ENCODE data around the gene CACNA1S.

CACNA1S gene

GRCh38 chr1:201140235-201140940, 28.2 kb upstream of the CACNA1S start:
- DNase-seq, result no peak

GRCh38 chr1:201139756-201140155, 27.5 kb upstream of the CACNA1S start:
- no peak for DNase-seq

- no peak for DNase-seq
These were observed 27.1 kb upstream of the CACNA1S start for GRCh38 chr1:201139306-201139705.

- DNase-seq, result no peak
These were observed 26.1 kb upstream of the CACNA1S start for GRCh38 chr1:201138311-201138840.

- peak; percentile 96 for DNase-seq
These were observed 25.5 kb upstream of the CACNA1S start for GRCh38 chr1:201137579-201138310.

- DNase-seq, result no peak
These were observed 24.8 kb upstream of the CACNA1S start for GRCh38 chr1:201137024-201137392.

GRCh38 chr1:201136355-201137023, 24.3 kb upstream of the CACNA1S start:
- DNase-seq, result no peak

GRCh38 chr1:201134405-201134804, 22.2 kb upstream of the CACNA1S start:
- no peak for DNase-seq

GRCh38 chr1:201131398-201131797, 19.2 kb upstream of the CACNA1S start:
- DNase-seq, result no peak

GRCh38 chr1:201128962-201129361, 16.7 kb upstream of the CACNA1S start:
- no peak for DNase-seq

- DNase-seq, result no peak
These were observed 16.2 kb upstream of the CACNA1S start for GRCh38 chr1:201128476-201128875.

- DNase-seq, result peak; percentile 83
These were observed 15.7 kb upstream of the CACNA1S start for GRCh38 chr1:201127755-201128455.

- DNase-seq, result peak; percentile 68
These were observed 14.9 kb upstream of the CACNA1S start, which contains the start of gene ASCL5 for GRCh38 chr1:201126832-201127754. Gene ASCL5, minus strand, starts transcription at chr1:201127184. Its CDS starts 11,812 bp downstream, at chr1:201115372.

GRCh38 chr1:201126463-201126831, 14.2 kb upstream of the CACNA1S start:
- DNase-seq, result no peak

GRCh38 chr1:201125800-201126199, 13.6 kb upstream of the CACNA1S start:
- DNase-seq, result no peak

GRCh38 chr1:201125019-201125418, 12.8 kb upstream of the CACNA1S start:
- DNase-seq, result no peak

GRCh38 chr1:201123866-201124265, 11.6 kb upstream of the CACNA1S start:
- DNase-seq, result no peak

GRCh38 chr1:201122321-201122957, 10.2 kb upstream of the CACNA1S start:
- no peak for DNase-seq

GRCh38 chr1:201119206-201120197, 7.3 kb upstream of the CACNA1S start:
- peak; percentile 43 for DNase-seq

- no peak for DNase-seq
These were observed 3.9 kb upstream of the CACNA1S start for GRCh38 chr1:201116091-201116490.
